Duodenal mucosa (tissue), 2 donors: ENCODE data around the gene PIP4K2C.
"Not testable (repeated sequence)": the region's sequence is repeated elsewhere in the genome, so short reads cannot be mapped to it uniquely, and the experiment has no call there.

Source experiments
- H3K27ac ChIP-seq: one replicate; pipeline ENCODE4 v1.7.0; 2013; ENCODE audit warnings: low read depth, low read length
- H3K27me3 ChIP-seq, 2 donors: one replicate each; pipeline ENCODE4 v1.7.0; 2013; ENCODE audit warnings: low read length in 2 of 2, control low read depth in 1 of 2; ENCODE audit not compliant: insufficient read depth in 2 of 2, control insufficient read depth in 1 of 2
- H3K36me3 ChIP-seq, 2 donors: one replicate each; pipeline ENCODE4 v1.7.0; 2013; ENCODE audit warnings: low read length in 2 of 2, control low read depth in 1 of 2; ENCODE audit not compliant: insufficient read depth in 2 of 2, control insufficient read depth in 1 of 2
- H3K4me1 ChIP-seq, 2 donors: one replicate each; pipeline ENCODE4 v1.7.0; 2013; ENCODE audit warnings: low read length in 2 of 2, control low read depth in 1 of 2; ENCODE audit not compliant: insufficient read depth in 2 of 2, control insufficient read depth in 1 of 2
- H3K4me3 ChIP-seq, 2 donors: one replicate each; pipeline ENCODE4 v1.7.0; 2013; ENCODE audit warnings: low read length in 2 of 2, low read depth in 1 of 2
- H3K9ac ChIP-seq, 2 donors: one replicate each; pipeline ENCODE4 v1.7.0; 2013; ENCODE audit warnings: low read length in 2 of 2, low read depth in 1 of 2
- H3K9me3 ChIP-seq, 2 donors: one replicate each; pipeline ENCODE4 v1.7.0; 2013; ENCODE audit warnings: low read length in 2 of 2, control low read depth in 1 of 2; ENCODE audit not compliant: control insufficient read depth in 1 of 2

PIP4K2C gene

GRCh38 chr12:57637364-57637763 lies 46.4 kb downstream of the PIP4K2C start:
- H3K9ac ChIP-seq = no peak overlapping the region
- no peaks in the 10 kb centered on the region for H3K9me3 ChIP-seq
- H3K36me3 ChIP-seq = no peaks in the 10 kb centered on the region
- no peak overlapping the region for H3K27ac ChIP-seq
- H3K4me1 ChIP-seq = peaks cover 4% of the 10 kb centered on the region in 2 donors
- no peak overlapping the region for H3K4me3 ChIP-seq
- H3K27me3 ChIP-seq = peaks cover 8% of the 10 kb centered on the region in 2 donors

DNA sequence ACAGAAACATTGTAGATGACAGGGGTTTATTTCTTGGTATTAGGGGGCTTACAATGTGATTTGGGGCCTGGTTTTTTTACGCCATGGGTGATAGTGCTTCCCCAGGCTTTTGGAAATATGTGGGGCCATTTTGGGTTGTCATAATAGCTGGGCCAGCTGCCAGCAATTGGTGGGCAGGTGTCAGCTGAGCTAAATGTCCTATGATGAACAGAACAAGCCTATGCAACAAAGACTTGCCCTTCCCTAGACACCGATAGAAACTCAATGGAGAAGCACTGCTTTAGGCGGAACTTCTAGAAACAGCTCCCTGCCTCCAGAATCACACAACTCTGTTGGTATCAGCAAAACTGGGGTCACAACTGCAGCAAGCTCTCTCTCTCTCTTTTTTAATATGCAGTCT lies 47.1 kb downstream of the PIP4K2C start:
- no peak overlapping the region for H3K4me3 ChIP-seq
- no peak overlapping the region for H3K9ac ChIP-seq
- no peak overlapping the region for H3K27ac ChIP-seq
- no peaks in the 10 kb centered on the region for H3K9me3 ChIP-seq
- H3K27me3 ChIP-seq = peaks cover 4 to 7% of the 10 kb centered on the region in 2 donors
- H3K4me1 ChIP-seq = peaks cover 0 to 4% of the 10 kb centered on the region in 2 donors
- H3K36me3 ChIP-seq = no peaks in the 10 kb centered on the region

DNA sequence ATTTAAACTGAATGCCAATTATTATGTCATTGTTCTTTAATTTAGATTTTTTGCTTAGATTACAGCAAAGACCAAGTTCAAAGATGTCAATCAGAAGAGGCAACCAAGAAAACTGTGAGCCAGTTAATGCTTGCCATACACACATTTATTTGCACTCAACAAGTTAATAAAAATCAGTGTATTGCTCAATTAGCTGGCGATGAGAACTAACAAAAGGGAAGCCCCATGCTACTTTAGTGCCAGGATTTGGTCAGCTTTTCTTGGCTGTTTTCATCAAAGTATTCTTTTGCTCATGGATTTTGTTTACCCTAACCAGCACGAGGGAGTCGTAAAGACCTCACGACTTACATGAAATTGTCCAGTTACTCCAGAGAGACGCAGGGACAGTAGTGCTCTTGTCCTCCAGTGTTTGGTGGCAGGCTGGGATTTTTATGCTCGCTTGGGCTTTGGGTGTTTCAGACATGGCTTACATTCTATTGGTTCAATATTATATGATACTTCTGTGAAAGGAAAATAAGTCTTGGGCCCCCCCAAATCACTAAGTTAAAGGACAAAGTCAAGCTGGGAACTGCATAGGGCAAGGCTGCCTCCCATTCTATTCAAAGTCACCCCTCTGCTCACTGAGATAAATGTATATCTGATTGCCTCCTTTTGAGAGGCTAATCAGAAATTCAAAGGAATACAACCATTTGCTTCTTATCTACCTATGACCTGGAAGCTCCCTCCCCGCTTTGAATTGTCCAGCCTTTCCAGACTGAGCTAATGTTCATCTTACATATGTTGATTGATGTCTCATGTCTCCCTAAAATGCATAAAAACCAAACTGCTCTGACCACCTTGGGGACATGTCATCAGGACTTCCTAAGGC lies 49.4 kb downstream of the PIP4K2C start:
- H3K9ac ChIP-seq = no peak overlapping the region
- H3K27me3 ChIP-seq = peaks cover 0 to 3% of the 10 kb centered on the region in 2 donors

DNA sequence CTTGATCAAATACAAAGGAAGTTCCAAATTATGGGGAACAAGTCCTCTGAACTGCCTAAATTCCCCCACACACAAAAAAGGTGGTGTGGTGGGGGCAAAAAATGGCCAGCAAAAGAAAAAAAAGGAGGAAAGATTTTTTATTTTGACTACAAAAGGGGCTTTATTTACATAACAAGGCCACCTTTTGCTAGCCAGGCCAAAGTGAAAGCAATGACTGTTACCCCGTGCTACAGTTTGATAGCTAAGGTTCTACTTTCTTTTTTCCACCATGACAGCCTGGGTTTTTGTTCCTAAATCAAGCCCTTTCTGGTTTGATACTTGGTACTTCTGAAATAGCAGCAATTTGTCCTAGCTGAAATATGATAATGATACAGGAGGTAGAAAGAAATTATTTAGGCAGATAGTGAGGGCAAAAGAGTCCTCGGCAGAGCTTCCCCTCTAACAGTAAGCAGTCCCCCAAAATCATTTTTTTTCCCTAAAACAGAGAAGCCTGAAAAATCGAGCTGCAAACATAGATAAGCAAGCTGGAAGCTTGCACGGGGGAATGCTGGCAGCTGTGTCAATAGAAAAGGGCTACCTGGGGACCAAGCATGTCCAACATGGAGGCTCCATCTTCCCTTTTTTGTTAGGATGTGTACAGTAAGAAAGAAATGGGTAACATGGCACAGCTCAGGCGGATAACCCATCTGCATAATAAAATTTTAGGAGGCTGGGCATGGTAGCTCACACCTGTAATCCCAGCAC lies 50.9 kb downstream of the PIP4K2C start:
- peaks cover 0 to 3% of the 10 kb centered on the region in 2 donors for H3K9me3 ChIP-seq
- no peaks in the 10 kb centered on the region for H3K36me3 ChIP-seq
- peaks cover 0 to 3% of the 10 kb centered on the region in 2 donors for H3K27me3 ChIP-seq
- no peak overlapping the region for H3K27ac ChIP-seq
- H3K4me1 ChIP-seq = no peaks in the 10 kb centered on the region
- no peak overlapping the region for H3K9ac ChIP-seq
- no peak overlapping the region for H3K4me3 ChIP-seq

More for the DNA sequence above, 49.4 kb downstream of the PIP4K2C start:
- Histone ChIP-seq H3K9me3 (no peaks in the 10 kb centered on the region), H3K4me1 (no peaks in the 10 kb centered on the region), H3K27ac (no peak overlapping the region), H3K36me3 (no peaks in the 10 kb centered on the region), H3K4me3 (no peak overlapping the region)

- H3K36me3 ChIP-seq, H3K27ac ChIP-seq, H3K9ac ChIP-seq, H3K4me1 ChIP-seq, H3K9me3 ChIP-seq, H3K27me3 ChIP-seq, H3K4me3 ChIP-seq: not testable (repeated sequence)
These were observed 55.1 kb downstream of the PIP4K2C start for GRCh38 chr12:57645990-57646658.

- H3K27ac ChIP-seq, H3K9me3 ChIP-seq, H3K4me1 ChIP-seq, H3K27me3 ChIP-seq, H3K4me3 ChIP-seq, H3K9ac ChIP-seq, H3K36me3 ChIP-seq: not testable (repeated sequence)
These were observed 55.7 kb downstream of the PIP4K2C start for GRCh38 chr12:57646659-57647049.
